Endodermal cell (in vitro differentiated cells): ENCODE data around the gene RIF1. TPM values are rescaled to one million over a fixed set of nuclear protein-coding genes. Genes with fewer than 3 reads are reported as not detected.
A peak's percentile ranks its signal among the peaks of the same experiment; 100 is the strongest.

ENCODE experiments used
- DNase-seq: peaks from one replicate; pipeline ENCODE4 v3.0.0-alpha.2; 2017
- H3K27ac ChIP-seq: 2 replicates; pipeline ENCODE4 v1.5.1; 2013; ENCODE audit warnings: mild to moderate bottlenecking, low read depth, low read length, moderate library complexity
- H3K27me3 ChIP-seq: 2 replicates; pipeline ENCODE4 v1.6.1; 2013; ENCODE audit warnings: mild to moderate bottlenecking, low read length, moderate library complexity; ENCODE audit not compliant: insufficient read depth, control insufficient read depth, poor library complexity, severe bottlenecking
- H3K36me3 ChIP-seq: 2 replicates; pipeline ENCODE4 v1.7.0; 2013; ENCODE audit warnings: mild to moderate bottlenecking, low read length, moderate library complexity; ENCODE audit not compliant: control insufficient read depth, insufficient read depth
- H3K4me1 ChIP-seq: one replicate; pipeline ENCODE4 v1.7.0; 2013; ENCODE audit warnings: low read length; ENCODE audit not compliant: control insufficient read depth, insufficient read depth
- H3K4me3 ChIP-seq: 2 replicates; pipeline ENCODE4 v1.5.1; 2013; ENCODE audit warnings: mild to moderate bottlenecking, low read length, moderate library complexity
- H3K9ac ChIP-seq: 2 replicates; pipeline ENCODE4 v1.6.1; 2013; ENCODE audit warnings: mild to moderate bottlenecking, low read length, moderate library complexity; ENCODE audit not compliant: poor library complexity, severe bottlenecking; ENCODE audit errors: extremely low read depth
- H3K9me3 ChIP-seq: 2 replicates; pipeline ENCODE4 v1.6.1; 2013; ENCODE audit warnings: mild to moderate bottlenecking, low read length, moderate library complexity; ENCODE audit not compliant: control insufficient read depth
- H3K27ac Mint-ChIP-seq: 2 replicates; pipeline ENCODE4 v1.8.0; 2020; ENCODE audit warnings: mixed read lengths
- H3K27me3 Mint-ChIP-seq: 2 replicates; pipeline ENCODE4 v1.8.0; 2021; ENCODE audit warnings: mild to moderate bottlenecking, mixed read lengths; ENCODE audit not compliant: insufficient read depth
- H3K36me3 Mint-ChIP-seq: 2 replicates; pipeline ENCODE4 v1.8.0; 2020; ENCODE audit warnings: low read depth, mixed read lengths
- H3K4me1 Mint-ChIP-seq: 2 replicates; pipeline ENCODE4 v1.8.0; 2020; ENCODE audit warnings: mixed read lengths
- H3K4me3 Mint-ChIP-seq: 2 replicates; pipeline ENCODE4 v1.8.0; 2020; ENCODE audit warnings: mild to moderate bottlenecking, moderate library complexity, mixed read lengths
- H3K9me3 Mint-ChIP-seq: 2 replicates; pipeline ENCODE4 v1.8.0; 2020; ENCODE audit warnings: mild to moderate bottlenecking, mixed read lengths
- WGBS, 2 experiments: methylation state at CpG; one replicate each; pipeline versions ENCODE4 v1.1.5 to v1.1.7; 2013; ENCODE audit warnings: missing lambda C conversion rate in 2 of 2, mixed read lengths in 1 of 2; ENCODE audit not compliant: insufficient coverage in 1 of 2, insufficient read length in 1 of 2; 5-methylcytosine and 5-hydroxymethylcytosine counted together
- total RNA-seq, 2 donors: library from RNA; stranded (reverse); fragmentation: NEBNext Ultra II Directional in 1 of 2; extraction: Animal tissue kit (Norgen Biotek cat#: 25700) in 1 of 2; gene quantifications; 2 replicates in 1 of 2; 3 replicates in 1 of 2; pipeline ENCODE4 v1.2.1, GENCODE V29; 2021
- TF ChIP-seq, protein P1 (sequence below): fragments of 200-600 bp; sonication (generic); conservative IDR thresholded peaks from 2 replicates; pipeline ENCODE4 v1.5.0; 2021; ENCODE audit warnings: antibody characterized with exemption, mild to moderate bottlenecking

RIF1 gene
- total RNA-seq, 2 donors from 2014 or later = 64.3 to 66.7 TPM

DNA sequence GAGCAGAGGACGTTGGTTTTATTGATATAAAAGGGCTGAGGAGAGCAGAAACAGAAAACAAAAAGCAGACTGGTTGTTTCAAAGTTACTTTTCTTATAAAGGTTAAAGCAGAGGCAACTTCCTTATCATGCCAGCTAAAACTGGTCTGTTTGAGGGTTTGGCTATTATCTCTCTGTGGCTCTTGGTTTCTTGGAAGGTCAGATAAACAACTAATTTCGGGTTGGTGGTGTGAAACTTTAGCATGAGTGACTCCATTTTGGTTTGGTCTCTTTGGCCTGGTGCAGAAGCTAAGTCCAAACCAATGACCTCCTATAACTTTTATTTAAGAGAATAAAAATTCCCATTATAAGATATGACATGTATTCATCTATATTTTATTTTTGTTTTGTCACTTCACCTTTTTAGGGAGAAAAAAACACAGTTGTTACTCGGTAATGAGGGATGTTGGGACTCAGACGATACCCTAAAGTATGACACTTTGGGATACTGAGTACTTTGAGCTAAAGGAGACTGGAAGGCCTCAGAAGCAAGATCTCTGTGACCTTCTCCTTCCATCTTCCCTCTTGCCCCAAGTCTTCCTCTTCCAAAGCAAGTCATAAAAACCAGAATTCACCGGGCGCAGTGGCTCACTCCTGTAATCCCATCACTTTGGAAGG, 29.0 kb upstream of the RIF1 start:
- H3K27ac Mint-ChIP-seq = no peak overlapping the region
- no peaks in the 10 kb centered on the region for H3K9me3 Mint-ChIP-seq
- Histone ChIP-seq H3K36me3 (no peaks in the 10 kb centered on the region), H3K9ac (no peak overlapping the region), H3K27ac (no peak overlapping the region), H3K4me1 (no peaks in the 10 kb centered on the region), H3K9me3 (no peaks in the 10 kb centered on the region), H3K27me3 (no peaks in the 10 kb centered on the region), H3K4me3 (no peak overlapping the region)
- no peaks in the 10 kb centered on the region for H3K27me3 Mint-ChIP-seq
- 94 to 97% methylated on average over 4 to 6 of the region's 6 CpGs for whole genome bisulfite sequencing, 2 experiments
- TF ChIP-seq, protein P1, sequence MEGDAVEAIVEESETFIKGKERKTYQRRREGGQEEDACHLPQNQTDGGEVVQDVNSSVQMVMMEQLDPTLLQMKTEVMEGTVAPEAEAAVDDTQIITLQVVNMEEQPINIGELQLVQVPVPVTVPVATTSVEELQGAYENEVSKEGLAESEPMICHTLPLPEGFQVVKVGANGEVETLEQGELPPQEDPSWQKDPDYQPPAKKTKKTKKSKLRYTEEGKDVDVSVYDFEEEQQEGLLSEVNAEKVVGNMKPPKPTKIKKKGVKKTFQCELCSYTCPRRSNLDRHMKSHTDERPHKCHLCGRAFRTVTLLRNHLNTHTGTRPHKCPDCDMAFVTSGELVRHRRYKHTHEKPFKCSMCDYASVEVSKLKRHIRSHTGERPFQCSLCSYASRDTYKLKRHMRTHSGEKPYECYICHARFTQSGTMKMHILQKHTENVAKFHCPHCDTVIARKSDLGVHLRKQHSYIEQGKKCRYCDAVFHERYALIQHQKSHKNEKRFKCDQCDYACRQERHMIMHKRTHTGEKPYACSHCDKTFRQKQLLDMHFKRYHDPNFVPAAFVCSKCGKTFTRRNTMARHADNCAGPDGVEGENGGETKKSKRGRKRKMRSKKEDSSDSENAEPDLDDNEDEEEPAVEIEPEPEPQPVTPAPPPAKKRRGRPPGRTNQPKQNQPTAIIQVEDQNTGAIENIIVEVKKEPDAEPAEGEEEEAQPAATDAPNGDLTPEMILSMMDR = no peak
- no peaks in the 10 kb centered on the region for H3K4me1 Mint-ChIP-seq
- H3K4me3 Mint-ChIP-seq = no peak overlapping the region
- no peak for DNase-seq
- H3K36me3 Mint-ChIP-seq = no peaks in the 10 kb centered on the region

DNA sequence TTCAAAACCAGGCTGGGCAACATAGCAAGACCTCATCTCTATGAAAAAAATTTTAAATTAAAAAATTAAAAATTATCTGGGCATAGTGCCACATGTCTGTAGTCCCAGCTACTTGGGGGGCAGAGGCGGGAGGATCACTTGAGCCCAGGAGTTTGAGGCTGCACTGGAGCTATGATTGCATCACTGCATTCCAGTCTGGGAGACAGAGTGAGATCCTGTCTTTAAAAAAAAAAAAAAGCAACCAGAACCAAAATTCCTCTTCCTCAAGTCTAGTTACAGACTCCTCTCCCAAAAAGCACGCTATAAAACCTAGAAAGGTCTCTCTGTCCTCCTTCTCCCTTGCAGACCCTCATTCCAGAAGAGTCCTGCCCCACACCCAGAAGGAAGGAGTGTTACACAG, 28.4 kb upstream of the RIF1 start:
- H3K4me1 Mint-ChIP-seq = no peaks in the 10 kb centered on the region
- no peaks in the 10 kb centered on the region for H3K27me3 Mint-ChIP-seq
- no peak for DNase-seq
- H3K27ac Mint-ChIP-seq = peak overlapping the region; percentile 20
- Histone ChIP-seq H3K27ac (no peak overlapping the region), H3K9ac (no peak overlapping the region), H3K27me3 (no peaks in the 10 kb centered on the region), H3K4me3 (no peak overlapping the region), H3K9me3 (no peaks in the 10 kb centered on the region), H3K36me3 (no peaks in the 10 kb centered on the region), H3K4me1 (no peaks in the 10 kb centered on the region)
- no peaks in the 10 kb centered on the region for H3K36me3 Mint-ChIP-seq
- TF ChIP-seq, protein P1 = no peak
- 94 to 100% methylated on average over 1 to 2 of the region's 2 CpGs for WGBS, 2 experiments
- no peak overlapping the region for H3K4me3 Mint-ChIP-seq
- no peaks in the 10 kb centered on the region for H3K9me3 Mint-ChIP-seq

DNA sequence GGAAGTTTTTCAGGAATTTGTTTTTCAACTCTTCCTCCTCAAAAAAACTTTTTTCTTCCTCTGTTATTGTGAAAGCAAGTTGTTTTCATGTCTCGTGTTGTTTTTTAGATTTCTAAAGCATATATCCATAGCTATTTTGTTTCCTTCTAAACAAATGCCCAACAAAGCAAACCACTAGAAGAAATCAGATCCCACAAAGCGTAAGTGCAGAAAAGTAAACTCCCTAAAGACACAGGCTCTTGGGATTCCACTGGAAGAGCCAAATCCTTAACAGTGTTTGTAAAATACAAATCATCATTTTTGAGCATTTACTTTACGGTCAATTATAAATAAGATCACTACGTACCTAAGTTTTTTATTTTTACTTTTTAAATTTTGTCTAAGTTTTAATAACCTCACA, 21.7 kb upstream of the RIF1 start:
- H3K4me3 ChIP-seq = no peak overlapping the region
- no peaks in the 10 kb centered on the region for H3K27me3 ChIP-seq
- no peaks in the 10 kb centered on the region for H3K27me3 Mint-ChIP-seq
- no peaks in the 10 kb centered on the region for H3K4me1 ChIP-seq
- H3K9me3 ChIP-seq = no peaks in the 10 kb centered on the region
- no peak for DNase-seq
- TF ChIP-seq, protein P1 = no peak
- no peaks in the 10 kb centered on the region for H3K9me3 Mint-ChIP-seq
- H3K4me3 Mint-ChIP-seq = no peak overlapping the region
- H3K27ac Mint-ChIP-seq = no peak overlapping the region
- H3K27ac ChIP-seq = no peak overlapping the region
- H3K36me3 ChIP-seq = no peaks in the 10 kb centered on the region
- 99 to 100% methylated on average over 1 to 4 of the region's 4 CpGs for WGBS, 2 experiments
- H3K36me3 Mint-ChIP-seq = no peaks in the 10 kb centered on the region
- no peak overlapping the region for H3K9ac ChIP-seq
- no peaks in the 10 kb centered on the region for H3K4me1 Mint-ChIP-seq
